K562 (cell line): ENCODE measurements around the gene FCRLA. TPM values are rescaled to one million over a fixed set of nuclear protein-coding genes. Genes with fewer than 3 reads are reported as not detected.

Source experiments
- CREB1 ChIP-seq, 2 experiments: sonication (generic) in 1 of 2; formaldehyde crosslinking in 1 of 2; IDR thresholded peaks; 2 replicates each; pipeline versions ENCODE4 v1.6.1 to v1.8.0; 2012 to 2022; ENCODE audit warnings: inconsistent platforms in 1 of 2, mild to moderate bottlenecking in 1 of 2, missing genetic modification reagents in 1 of 2, moderate library complexity in 1 of 2
- EP300 ChIP-seq: IDR thresholded peaks from 2 replicates; pipeline ENCODE4 v1.6.1; 2012; ENCODE audit warnings: low read length, improper control_type of control experiment
- ETV5 ChIP-seq: sonication (generic); formaldehyde crosslinking; IDR thresholded peaks from 2 replicates; pipeline ENCODE4 v1.4.0; 2020; ENCODE audit warnings: low read depth, mild to moderate bottlenecking, missing genetic modification reagents
- GTF2E2 ChIP-seq: fragments of 200-800 bp; sonication (Bioruptor generic); IDR thresholded peaks from 2 replicates; pipeline ENCODE4 v1.6.1; 2016; ENCODE audit warnings: missing genetic modification characterization, missing compliant biosample characterization
- HBP1 ChIP-seq: fragments of 450-650 bp; formaldehyde crosslinking; IDR thresholded peaks from 2 replicates; pipeline ENCODE4 v1.4.0; 2022; ENCODE audit warnings: missing genetic modification characterization
- NCOR1 ChIP-seq: fragments of 450-650 bp; IDR thresholded peaks from 2 replicates; pipeline ENCODE4 v1.6.1; 2016; ENCODE audit warnings: mild to moderate bottlenecking, moderate library complexity
- PCBP2 ChIP-seq: fragments of 200-400 bp; formaldehyde crosslinking; IDR thresholded peaks from 2 replicates; pipeline ENCODE4 v1.6.1; 2018; ENCODE audit warnings: low read length, low read depth, mild to moderate bottlenecking, moderate library complexity; ENCODE audit not compliant: poor library complexity, severe bottlenecking
- PHF20 ChIP-seq: fragments of 450-650 bp; IDR thresholded peaks from 2 replicates; pipeline ENCODE4 v1.6.1; 2018; ENCODE audit not compliant: partially characterized antibody
- PHF21A ChIP-seq: fragments of 450-650 bp; IDR thresholded peaks from 2 replicates; pipeline ENCODE4 v1.6.1; 2017; ENCODE audit warnings: low read depth, borderline replicate concordance
- RAD21 ChIP-seq, 2 experiments: fragments of 250-450 bp in 1 of 2; fragments of 450-650 bp in 1 of 2; sonication (Bioruptor Pico) in 1 of 2; formaldehyde crosslinking in 1 of 2; IDR thresholded peaks in 1 of 2; conservative IDR thresholded peaks in 1 of 2; 2 replicates each; pipeline versions ENCODE4 v1.4.0 to v1.8.0; 2020 to 2022; ENCODE audit warnings: mild to moderate bottlenecking in 2 of 2, moderate library complexity in 1 of 2
- RBBP5 ChIP-seq: fragments of 200-600 bp; sonication (generic); IDR thresholded peaks from 2 replicates; pipeline ENCODE4 v1.6.1; 2012; ENCODE audit warnings: borderline replicate concordance, mild to moderate bottlenecking, low read length, control low read depth, inconsistent platforms; ENCODE audit not compliant: insufficient read depth, poor library complexity, severe bottlenecking
- RERE ChIP-seq: sonication (generic); formaldehyde crosslinking; IDR thresholded peaks from 2 replicates; pipeline ENCODE4 v1.8.0; 2023; ENCODE audit warnings: missing genetic modification reagents, mild to moderate bottlenecking, borderline replicate concordance
- SIRT6 ChIP-seq: IDR thresholded peaks from one replicate; pipeline ENCODE4 v1.6.1; 2012; ENCODE audit warnings: low read depth, mild to moderate bottlenecking, control low read depth, inconsistent platforms, low read length, moderate library complexity
- USF2 ChIP-seq: sonication (generic); formaldehyde crosslinking; IDR thresholded peaks from 2 replicates; pipeline ENCODE4 v1.5.0; 2020; ENCODE audit warnings: missing genetic modification reagents
- ZNF639 ChIP-seq, 2 experiments: fragments of 200-800 bp in 1 of 2; sonication (Bioruptor generic) in 1 of 2; sonication (generic) in 1 of 2; formaldehyde crosslinking in 1 of 2; IDR thresholded peaks in 1 of 2; conservative IDR thresholded peaks in 1 of 2; 2 replicates each; pipeline versions ENCODE4 v1.5.0 to v1.6.1; 2016 to 2020; ENCODE audit warnings: missing compliant biosample characterization in 1 of 2, missing genetic modification characterization in 1 of 2, missing genetic modification reagents in 1 of 2
- polyA plus RNA-seq, 8 experiments: library from polyadenylated mRNA; depleted of rRNA in 4 of 8; stranded (reverse) in 5 of 8; unstranded in 3 of 8; fragments of >200 nt; fragmentation: Nextera tagmentation in 2 of 8; fragmentation: Illumina TruSeq in 1 of 8; extraction: Ambion mirVana in 2 of 8; extraction: Trizol in 1 of 8; gene quantifications; 2 replicates each; pipeline versions ENCODE4 v1.2.1 to v1.2.3, GENCODE V29; 2011 to 2014; ENCODE audit warnings: inconsistent platforms in 1 of 8, missing spikeins in 1 of 8
- total RNA-seq, 7 experiments: library from RNA; depleted of rRNA in 6 of 7; stranded (reverse); fragments of >200 nt in 6 of 7; fragmentation: Illumina TruSeq in 2 of 7; extraction: Trizol in 2 of 7; gene quantifications; 2 replicates each; pipeline versions ENCODE4 v1.2.1 to v1.2.3, GENCODE V29; 2011 to 2021; ENCODE audit warnings: low replicate concordance in 1 of 7

The FCRLA gene
- total and polyA plus RNA-seq, 9 of the 15 experiments (the other 6 are each of a cell fraction or from before 2014, with no cell fraction given) = 0.09 to 0.84 (median 0.44) TPM

- no peak for TF ChIP-seq RERE
- peak; percentile 49; the same call in 1 of the 2 replicates for TF ChIP-seq PHF21A
- TF ChIP-seq USF2 (CRISPR knock-in tag) = no peak
- TF ChIP-seq SIRT6 = no peak
- no peak for TF ChIP-seq PCBP2
- peak; percentile 12; the same call in 1 of the 2 replicates for TF ChIP-seq CREB1 (IDR thresholded peaks at IDR 0.05)
- TF ChIP-seq CREB1 (CRISPR knock-in tag; IDR thresholded peaks at IDR 0.05) = peak; percentile 34
- peak; percentile 36; the same call in 1 of the 2 replicates for TF ChIP-seq NCOR1
- TF ChIP-seq ETV5 (CRISPR knock-in tag) = peak; percentile 17; the same call in 1 of the 2 replicates
- peak; percentile 28 for TF ChIP-seq EP300
- peak; percentile 86; the same call in 1 of the 2 replicates for TF ChIP-seq GTF2E2
- peak; percentile 94 for TF ChIP-seq RBBP5
- peak; percentile 84 for TF ChIP-seq PHF20
- TF ChIP-seq ZNF639 (CRISPR knock-in tag; conservative IDR thresholded peaks at IDR 0.05 in 1 of 2, IDR thresholded peaks at IDR 0.05 in 1 of 2) = peak in 1 of 2 experiments; percentile 95; a peak in 2 of 4 replicates
- no peak for TF ChIP-seq RAD21 (CRISPR knock-in tag; conservative IDR thresholded peaks at IDR 0.05 in 1 of 2, IDR thresholded peaks at IDR 0.05 in 1 of 2)
- peak; percentile 95 for TF ChIP-seq HBP1 (CRISPR knock-in tag)
Observed at GRCh38 chr1:161749509-161750407, 42.7 kb downstream of the FCRLA start, which contains the start of gene DUSP12 (continued).
